HepG2 (cell line): ENCODE measurements around the gene PCAT6. TPM values are rescaled to one million over a fixed set of nuclear protein-coding genes. Genes with fewer than 3 reads are reported as not detected.

Source experiments
- ARID2 ChIP-seq: sonication (generic); formaldehyde crosslinking; IDR thresholded peaks from 2 replicates; pipeline ENCODE4 v1.8.1; 2022; ENCODE audit warnings: mild to moderate bottlenecking, missing genetic modification reagents, borderline replicate concordance
- ATF1 ChIP-seq: IDR thresholded peaks from 2 replicates; pipeline ENCODE4 v1.6.1; 2016; ENCODE audit warnings: mild to moderate bottlenecking, control low read depth
- BCL6 ChIP-seq: IDR thresholded peaks from 2 replicates; pipeline ENCODE4 v1.6.1; 2016; ENCODE audit warnings: missing genetic modification reagents, missing compliant biosample characterization
- FOXC1 ChIP-seq: sonication (generic); formaldehyde crosslinking; IDR thresholded peaks from 2 replicates; pipeline ENCODE4 v1.8.0; 2022; ENCODE audit warnings: mild to moderate bottlenecking, missing genetic modification reagents, borderline replicate concordance
- HNF4A ChIP-seq: sonication (generic); formaldehyde crosslinking; IDR thresholded peaks from 2 replicates; pipeline ENCODE4 v1.4.0; 2020; ENCODE audit warnings: missing genetic modification reagents
- MEIS1 ChIP-seq: sonication (generic); formaldehyde crosslinking; IDR thresholded peaks from 2 replicates; pipeline ENCODE4 v1.9.0; 2021; ENCODE audit warnings: mild to moderate bottlenecking, missing genetic modification reagents, moderate library complexity, borderline replicate concordance
- PHF5A ChIP-seq: IDR thresholded peaks from one replicate; pipeline ENCODE4 v1.6.1; 2018; ENCODE audit warnings: low read depth, missing genetic modification reagents; ENCODE audit not compliant: unreplicated experiment
- PITX1 ChIP-seq: sonication (generic); formaldehyde crosslinking; IDR thresholded peaks from 2 replicates; pipeline ENCODE4 v1.5.1; 2020; ENCODE audit warnings: mild to moderate bottlenecking, missing genetic modification reagents
- RBM22 ChIP-seq: fragments of 200-400 bp; formaldehyde crosslinking; optimal IDR thresholded peaks from 2 replicates; pipeline ENCODE3; 2017; ENCODE audit warnings: mild to moderate bottlenecking, low read length, moderate library complexity
- YEATS2 ChIP-seq: sonication (generic); formaldehyde crosslinking; IDR thresholded peaks from 2 replicates; pipeline ENCODE4 v1.4.0; 2020; ENCODE audit warnings: missing genetic modification reagents, borderline replicate concordance
- ZNF766 ChIP-seq: sonication (generic); formaldehyde crosslinking; IDR thresholded peaks from 2 replicates; pipeline ENCODE4 v1.5.0; 2020; ENCODE audit warnings: missing genetic modification reagents, borderline replicate concordance
- ZSCAN20 ChIP-seq: sonication (generic); formaldehyde crosslinking; IDR thresholded peaks from 2 replicates; pipeline ENCODE4 v1.4.0; 2020; ENCODE audit warnings: missing genetic modification reagents, mild to moderate bottlenecking, borderline replicate concordance
- polyA plus RNA-seq, 8 experiments: library from polyadenylated mRNA; depleted of rRNA in 3 of 8; stranded (reverse) in 7 of 8; unstranded in 1 of 8; fragments of >200 nt; fragmentation: Illumina TruSeq in 4 of 8; extraction: Trizol in 4 of 8; gene quantifications; 2 replicates each; pipeline versions ENCODE4 v1.2.1 to v1.2.3, GENCODE V29; 2011 to 2016; ENCODE audit warnings: low read depth in 4 of 8, missing spikeins in 1 of 8, mixed read lengths in 1 of 8; ENCODE audit not compliant: insufficient read depth in 1 of 8
- total RNA-seq, 5 experiments: library from RNA; depleted of rRNA; stranded (reverse); fragments of >200 nt; fragmentation: Illumina TruSeq; extraction: Trizol; gene quantifications; 2 replicates each; pipeline ENCODE4 v1.2.3, GENCODE V29; 2016; ENCODE audit warnings: low read depth in 1 of 5
- TF ChIP-seq, protein P1 (sequence below): sonication (generic); formaldehyde crosslinking; IDR thresholded peaks from 2 replicates; pipeline ENCODE4 v1.4.0; 2020; ENCODE audit warnings: low read depth, missing genetic modification reagents
- TF ChIP-seq, protein P2 (sequence below): sonication (generic); formaldehyde crosslinking; IDR thresholded peaks from 2 replicates; pipeline ENCODE4 v1.9.0; 2021; ENCODE audit warnings: mild to moderate bottlenecking, missing genetic modification reagents
- TF ChIP-seq, protein P3 (sequence below): sonication (generic); formaldehyde crosslinking; IDR thresholded peaks from 2 replicates; pipeline ENCODE4 v1.5.0; 2020; ENCODE audit warnings: missing genetic modification reagents

The PCAT6 gene
- total and polyA plus RNA-seq, 2 of the 13 experiments (the other 11 are each of a cell fraction or from before 2014, with no cell fraction given), result 0.60 to 4.4 TPM

DNA sequence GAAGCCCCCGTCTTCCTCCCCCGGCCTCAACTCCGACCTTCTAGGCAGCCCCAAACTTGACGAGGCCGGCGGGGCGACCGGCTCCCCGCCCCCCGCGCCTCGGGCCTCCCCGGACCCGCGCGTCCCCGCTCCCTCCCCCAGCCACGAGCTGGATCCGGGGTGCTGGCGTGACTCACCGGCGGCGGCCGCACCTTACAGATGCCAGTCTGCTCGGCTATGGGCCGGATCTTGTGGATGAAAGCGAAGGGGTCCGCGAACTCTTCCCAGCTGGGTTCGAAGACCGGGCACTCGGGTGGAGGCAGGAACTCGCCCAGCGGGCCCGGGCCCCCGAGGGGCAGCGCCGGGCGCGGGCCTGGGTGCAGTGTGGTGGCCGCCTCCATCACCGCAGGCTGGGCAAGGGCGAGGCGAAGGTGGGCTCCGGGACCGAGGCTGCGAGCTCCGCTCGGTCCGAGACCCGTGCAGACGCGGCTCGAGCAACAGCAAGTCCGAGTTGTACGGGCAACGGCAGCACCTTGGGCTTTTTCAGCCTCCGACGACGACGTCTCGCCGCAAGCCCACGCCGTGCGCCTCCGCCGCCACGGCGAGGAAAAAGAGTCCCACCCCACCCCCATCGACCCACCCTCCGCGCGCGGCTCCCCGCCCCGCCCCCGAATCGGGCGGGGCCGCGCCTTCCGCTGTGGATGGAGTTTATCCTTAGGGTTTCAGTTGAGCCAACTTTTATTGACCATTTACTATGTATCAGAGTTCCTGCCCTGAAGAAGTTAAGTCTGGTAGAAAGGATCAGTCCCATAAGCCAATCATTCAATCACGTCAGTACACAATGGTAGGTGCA is 2.6 kb upstream of the PCAT6 start, which contains the start of gene KDM5B (continued):
- TF ChIP-seq, protein P1, sequence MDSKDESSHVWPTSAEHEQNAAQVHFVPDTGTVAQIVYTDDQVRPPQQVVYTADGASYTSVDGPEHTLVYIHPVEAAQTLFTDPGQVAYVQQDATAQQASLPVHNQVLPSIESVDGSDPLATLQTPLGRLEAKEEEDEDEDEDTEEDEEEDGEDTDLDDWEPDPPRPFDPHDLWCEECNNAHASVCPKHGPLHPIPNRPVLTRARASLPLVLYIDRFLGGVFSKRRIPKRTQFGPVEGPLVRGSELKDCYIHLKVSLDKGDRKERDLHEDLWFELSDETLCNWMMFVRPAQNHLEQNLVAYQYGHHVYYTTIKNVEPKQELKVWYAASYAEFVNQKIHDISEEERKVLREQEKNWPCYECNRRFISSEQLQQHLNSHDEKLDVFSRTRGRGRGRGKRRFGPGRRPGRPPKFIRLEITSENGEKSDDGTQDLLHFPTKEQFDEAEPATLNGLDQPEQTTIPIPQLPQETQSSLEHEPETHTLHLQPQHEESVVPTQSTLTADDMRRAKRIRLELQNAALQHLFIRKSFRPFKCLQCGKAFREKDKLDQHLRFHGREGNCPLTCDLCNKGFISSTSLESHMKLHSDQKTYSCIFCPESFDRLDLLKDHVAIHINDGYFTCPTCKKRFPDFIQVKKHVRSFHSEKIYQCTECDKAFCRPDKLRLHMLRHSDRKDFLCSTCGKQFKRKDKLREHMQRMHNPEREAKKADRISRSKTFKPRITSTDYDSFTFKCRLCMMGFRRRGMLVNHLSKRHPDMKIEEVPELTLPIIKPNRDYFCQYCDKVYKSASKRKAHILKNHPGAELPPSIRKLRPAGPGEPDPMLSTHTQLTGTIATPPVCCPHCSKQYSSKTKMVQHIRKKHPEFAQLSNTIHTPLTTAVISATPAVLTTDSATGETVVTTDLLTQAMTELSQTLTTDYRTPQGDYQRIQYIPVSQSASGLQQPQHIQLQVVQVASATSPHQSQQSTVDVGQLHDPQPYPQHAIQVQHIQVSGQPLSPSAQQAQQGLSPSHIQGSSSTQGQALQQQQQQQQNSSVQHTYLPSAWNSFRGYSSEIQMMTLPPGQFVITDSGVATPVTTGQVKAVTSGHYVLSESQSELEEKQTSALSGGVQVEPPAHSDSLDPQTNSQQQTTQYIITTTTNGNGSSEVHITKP (CRISPR knock-in tag), result peak; percentile 65
- TF ChIP-seq, protein P2, sequence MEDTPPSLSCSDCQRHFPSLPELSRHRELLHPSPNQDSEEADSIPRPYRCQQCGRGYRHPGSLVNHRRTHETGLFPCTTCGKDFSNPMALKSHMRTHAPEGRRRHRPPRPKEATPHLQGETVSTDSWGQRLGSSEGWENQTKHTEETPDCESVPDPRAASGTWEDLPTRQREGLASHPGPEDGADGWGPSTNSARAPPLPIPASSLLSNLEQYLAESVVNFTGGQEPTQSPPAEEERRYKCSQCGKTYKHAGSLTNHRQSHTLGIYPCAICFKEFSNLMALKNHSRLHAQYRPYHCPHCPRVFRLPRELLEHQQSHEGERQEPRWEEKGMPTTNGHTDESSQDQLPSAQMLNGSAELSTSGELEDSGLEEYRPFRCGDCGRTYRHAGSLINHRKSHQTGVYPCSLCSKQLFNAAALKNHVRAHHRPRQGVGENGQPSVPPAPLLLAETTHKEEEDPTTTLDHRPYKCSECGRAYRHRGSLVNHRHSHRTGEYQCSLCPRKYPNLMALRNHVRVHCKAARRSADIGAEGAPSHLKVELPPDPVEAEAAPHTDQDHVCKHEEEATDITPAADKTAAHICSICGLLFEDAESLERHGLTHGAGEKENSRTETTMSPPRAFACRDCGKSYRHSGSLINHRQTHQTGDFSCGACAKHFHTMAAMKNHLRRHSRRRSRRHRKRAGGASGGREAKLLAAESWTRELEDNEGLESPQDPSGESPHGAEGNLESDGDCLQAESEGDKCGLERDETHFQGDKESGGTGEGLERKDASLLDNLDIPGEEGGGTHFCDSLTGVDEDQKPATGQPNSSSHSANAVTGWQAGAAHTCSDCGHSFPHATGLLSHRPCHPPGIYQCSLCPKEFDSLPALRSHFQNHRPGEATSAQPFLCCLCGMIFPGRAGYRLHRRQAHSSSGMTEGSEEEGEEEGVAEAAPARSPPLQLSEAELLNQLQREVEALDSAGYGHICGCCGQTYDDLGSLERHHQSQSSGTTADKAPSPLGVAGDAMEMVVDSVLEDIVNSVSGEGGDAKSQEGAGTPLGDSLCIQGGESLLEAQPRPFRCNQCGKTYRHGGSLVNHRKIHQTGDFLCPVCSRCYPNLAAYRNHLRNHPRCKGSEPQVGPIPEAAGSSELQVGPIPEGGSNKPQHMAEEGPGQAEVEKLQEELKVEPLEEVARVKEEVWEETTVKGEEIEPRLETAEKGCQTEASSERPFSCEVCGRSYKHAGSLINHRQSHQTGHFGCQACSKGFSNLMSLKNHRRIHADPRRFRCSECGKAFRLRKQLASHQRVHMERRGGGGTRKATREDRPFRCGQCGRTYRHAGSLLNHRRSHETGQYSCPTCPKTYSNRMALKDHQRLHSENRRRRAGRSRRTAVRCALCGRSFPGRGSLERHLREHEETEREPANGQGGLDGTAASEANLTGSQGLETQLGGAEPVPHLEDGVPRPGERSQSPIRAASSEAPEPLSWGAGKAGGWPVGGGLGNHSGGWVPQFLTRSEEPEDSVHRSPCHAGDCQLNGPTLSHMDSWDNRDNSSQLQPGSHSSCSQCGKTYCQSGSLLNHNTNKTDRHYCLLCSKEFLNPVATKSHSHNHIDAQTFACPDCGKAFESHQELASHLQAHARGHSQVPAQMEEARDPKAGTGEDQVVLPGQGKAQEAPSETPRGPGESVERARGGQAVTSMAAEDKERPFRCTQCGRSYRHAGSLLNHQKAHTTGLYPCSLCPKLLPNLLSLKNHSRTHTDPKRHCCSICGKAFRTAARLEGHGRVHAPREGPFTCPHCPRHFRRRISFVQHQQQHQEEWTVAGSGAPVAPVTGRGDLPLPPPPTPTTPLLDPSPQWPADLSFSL (CRISPR knock-in tag), result no peak
- peak; percentile 72; the same call in 1 of the 2 replicates for TF ChIP-seq YEATS2
- peak; percentile 94; the same call in 1 of the 2 replicates for TF ChIP-seq FOXC1 (CRISPR knock-in tag)
- TF ChIP-seq ZNF766, result no peak
- no peak for TF ChIP-seq RBM22
- TF ChIP-seq ZSCAN20 (CRISPR knock-in tag), result peak; percentile 79; the same call in 1 of the 2 replicates
- peak; percentile 66; the same call in 1 of the 2 replicates for TF ChIP-seq PITX1
- TF ChIP-seq BCL6 (CRISPR knock-in tag), result peak; percentile 63; the same call in 1 of the 2 replicates
- TF ChIP-seq PHF5A (CRISPR knock-in tag), result no peak
- TF ChIP-seq, protein P3, sequence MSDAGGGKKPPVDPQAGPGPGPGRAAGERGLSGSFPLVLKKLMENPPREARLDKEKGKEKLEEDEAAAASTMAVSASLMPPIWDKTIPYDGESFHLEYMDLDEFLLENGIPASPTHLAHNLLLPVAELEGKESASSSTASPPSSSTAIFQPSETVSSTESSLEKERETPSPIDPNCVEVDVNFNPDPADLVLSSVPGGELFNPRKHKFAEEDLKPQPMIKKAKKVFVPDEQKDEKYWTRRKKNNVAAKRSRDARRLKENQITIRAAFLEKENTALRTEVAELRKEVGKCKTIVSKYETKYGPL (CRISPR knock-in tag), result no peak
- TF ChIP-seq MEIS1 (CRISPR knock-in tag), result peak; percentile 75
- no peak for TF ChIP-seq ARID2 (CRISPR knock-in tag)
- no peak for TF ChIP-seq HNF4A (CRISPR knock-in tag)
- TF ChIP-seq ATF1 (CRISPR knock-in tag), result no peak
